ENCODE results near the gene C1orf210.

The C1orf210 gene

DNA sequence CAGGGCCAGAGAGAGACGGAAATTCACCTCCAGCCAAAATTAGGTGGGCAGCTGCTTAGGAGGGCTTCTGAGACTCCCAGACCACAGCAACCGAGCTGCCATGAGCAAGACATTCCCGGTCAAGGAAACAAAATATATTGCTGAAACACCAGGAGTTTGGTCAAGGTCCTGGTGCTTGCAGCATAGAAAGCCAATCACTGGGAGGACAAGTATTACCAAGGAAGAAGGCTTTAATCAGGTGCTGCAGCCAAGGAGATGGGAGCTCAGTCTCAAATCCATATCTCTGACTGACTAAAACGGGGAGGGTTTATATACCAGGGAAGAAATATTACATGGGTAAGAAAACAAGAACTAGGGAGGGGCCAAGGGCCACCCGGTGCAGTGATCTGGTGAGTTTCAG is 34.4 kb downstream of the C1orf210 start:
- Histone ChIP-seq H3K9ac (no peak overlapping the region), H3K79me2 (ENCODE audit: insufficient read depth, low read depth) (no peaks in the 10 kb centered on the region), H3K4me2 (no peak overlapping the region), H3K27ac (no peak overlapping the region), H3K36me3 (ENCODE audit: insufficient read depth) (no peaks in the 10 kb centered on the region), H3K27me3 (ENCODE audit: insufficient read depth, low read depth) (no peaks in the 10 kb centered on the region), H3K4me3 (IDR thresholded peaks at IDR 0.05; ENCODE audit: insufficient read depth, low read depth, low read length) (no peak overlapping the region), H2AFZ (ENCODE audit: low read depth) (no peak overlapping the region), H3K4me1 (ENCODE audit: low read depth, poor library complexity, severe bottlenecking) (no peaks in the 10 kb centered on the region), H4K20me1 (ENCODE audit: insufficient read depth) (no peaks in the 10 kb centered on the region)
- TF ChIP-seq, protein P1, sequence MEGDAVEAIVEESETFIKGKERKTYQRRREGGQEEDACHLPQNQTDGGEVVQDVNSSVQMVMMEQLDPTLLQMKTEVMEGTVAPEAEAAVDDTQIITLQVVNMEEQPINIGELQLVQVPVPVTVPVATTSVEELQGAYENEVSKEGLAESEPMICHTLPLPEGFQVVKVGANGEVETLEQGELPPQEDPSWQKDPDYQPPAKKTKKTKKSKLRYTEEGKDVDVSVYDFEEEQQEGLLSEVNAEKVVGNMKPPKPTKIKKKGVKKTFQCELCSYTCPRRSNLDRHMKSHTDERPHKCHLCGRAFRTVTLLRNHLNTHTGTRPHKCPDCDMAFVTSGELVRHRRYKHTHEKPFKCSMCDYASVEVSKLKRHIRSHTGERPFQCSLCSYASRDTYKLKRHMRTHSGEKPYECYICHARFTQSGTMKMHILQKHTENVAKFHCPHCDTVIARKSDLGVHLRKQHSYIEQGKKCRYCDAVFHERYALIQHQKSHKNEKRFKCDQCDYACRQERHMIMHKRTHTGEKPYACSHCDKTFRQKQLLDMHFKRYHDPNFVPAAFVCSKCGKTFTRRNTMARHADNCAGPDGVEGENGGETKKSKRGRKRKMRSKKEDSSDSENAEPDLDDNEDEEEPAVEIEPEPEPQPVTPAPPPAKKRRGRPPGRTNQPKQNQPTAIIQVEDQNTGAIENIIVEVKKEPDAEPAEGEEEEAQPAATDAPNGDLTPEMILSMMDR (conservative IDR thresholded peaks at IDR 0.05; ENCODE audit: low read depth, low read length): no peak

DNA sequence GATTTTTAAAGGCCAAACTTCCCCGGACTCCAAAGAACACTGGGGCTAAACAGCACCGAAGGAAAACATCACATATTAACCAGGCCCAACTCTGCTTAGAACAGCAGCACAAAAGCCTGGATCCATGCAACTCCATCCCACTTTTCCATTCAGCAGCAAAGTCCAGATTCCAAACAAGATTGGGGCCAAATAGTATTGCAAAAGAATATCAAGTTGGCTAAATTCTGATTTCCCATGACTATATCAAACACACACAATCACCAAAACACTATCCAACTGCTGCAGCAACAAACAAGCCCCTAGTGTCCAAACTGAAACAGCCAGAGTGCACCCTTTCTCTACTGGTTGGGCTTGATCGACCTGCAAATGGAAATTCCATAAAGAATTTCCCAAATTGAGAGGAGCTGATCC is 35.0 kb downstream of the C1orf210 start:
- Histone ChIP-seq H4K20me1 (ENCODE audit: insufficient read depth) (no peaks in the 10 kb centered on the region), H2AFZ (ENCODE audit: low read depth) (no peak overlapping the region), H3K36me3 (ENCODE audit: insufficient read depth) (no peaks in the 10 kb centered on the region), H3K27ac (no peak overlapping the region), H3K4me2 (no peak overlapping the region), H3K4me1 (ENCODE audit: low read depth, poor library complexity, severe bottlenecking) (no peaks in the 10 kb centered on the region), H3K79me2 (ENCODE audit: insufficient read depth, low read depth) (no peaks in the 10 kb centered on the region), H3K9ac (no peak overlapping the region), H3K27me3 (ENCODE audit: insufficient read depth, low read depth) (no peaks in the 10 kb centered on the region), H3K4me3 (IDR thresholded peaks at IDR 0.05; ENCODE audit: insufficient read depth, low read depth, low read length) (no peak overlapping the region)
- TF ChIP-seq, protein P1 (conservative IDR thresholded peaks at IDR 0.05; ENCODE audit: low read depth, low read length): no peak

DNA sequence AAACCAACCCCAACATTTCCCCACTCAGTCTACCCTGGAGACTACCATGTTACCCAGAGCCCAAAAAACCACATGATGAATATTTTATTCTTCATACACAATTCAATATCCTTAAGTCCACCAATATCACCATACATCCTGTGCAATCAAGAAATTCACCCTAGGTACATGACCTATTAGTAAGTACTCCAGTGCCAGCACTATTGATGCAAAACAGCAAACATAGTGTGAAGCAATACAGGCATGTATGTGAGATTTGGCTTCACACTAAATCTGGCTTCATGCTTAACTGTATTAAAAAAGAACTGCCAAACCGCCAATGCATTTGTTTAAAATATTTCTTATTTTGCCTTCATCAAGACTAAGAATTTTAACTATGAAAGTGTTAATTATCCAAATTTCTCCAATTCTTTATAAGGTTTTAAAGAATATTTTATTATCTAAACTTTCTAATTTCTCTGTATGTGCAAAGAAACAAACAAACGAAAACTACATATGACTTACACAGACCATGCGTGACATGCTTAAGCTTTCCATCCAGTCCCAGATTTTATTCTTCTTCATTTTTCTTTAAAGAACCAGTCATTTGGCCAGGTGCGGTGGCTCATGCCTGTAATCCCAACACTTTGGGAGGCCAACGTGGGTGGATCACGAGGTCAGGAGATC is 38.0 kb downstream of the C1orf210 start:
- TF ChIP-seq, protein P1 (conservative IDR thresholded peaks at IDR 0.05; ENCODE audit: low read depth, low read length): no peak
- Histone ChIP-seq H3K4me2 (no peak overlapping the region), H3K36me3 (ENCODE audit: insufficient read depth) (no peaks in the 10 kb centered on the region), H3K9ac (no peak overlapping the region), H2AFZ (ENCODE audit: low read depth) (no peak overlapping the region), H3K27me3 (ENCODE audit: insufficient read depth, low read depth) (no peaks in the 10 kb centered on the region), H4K20me1 (ENCODE audit: insufficient read depth) (no peaks in the 10 kb centered on the region), H3K27ac (no peak overlapping the region), H3K4me1 (ENCODE audit: low read depth, poor library complexity, severe bottlenecking) (no peaks in the 10 kb centered on the region), H3K79me2 (ENCODE audit: insufficient read depth, low read depth) (no peaks in the 10 kb centered on the region), H3K4me3 (IDR thresholded peaks at IDR 0.05; ENCODE audit: insufficient read depth, low read depth, low read length) (no peak overlapping the region)

DNA sequence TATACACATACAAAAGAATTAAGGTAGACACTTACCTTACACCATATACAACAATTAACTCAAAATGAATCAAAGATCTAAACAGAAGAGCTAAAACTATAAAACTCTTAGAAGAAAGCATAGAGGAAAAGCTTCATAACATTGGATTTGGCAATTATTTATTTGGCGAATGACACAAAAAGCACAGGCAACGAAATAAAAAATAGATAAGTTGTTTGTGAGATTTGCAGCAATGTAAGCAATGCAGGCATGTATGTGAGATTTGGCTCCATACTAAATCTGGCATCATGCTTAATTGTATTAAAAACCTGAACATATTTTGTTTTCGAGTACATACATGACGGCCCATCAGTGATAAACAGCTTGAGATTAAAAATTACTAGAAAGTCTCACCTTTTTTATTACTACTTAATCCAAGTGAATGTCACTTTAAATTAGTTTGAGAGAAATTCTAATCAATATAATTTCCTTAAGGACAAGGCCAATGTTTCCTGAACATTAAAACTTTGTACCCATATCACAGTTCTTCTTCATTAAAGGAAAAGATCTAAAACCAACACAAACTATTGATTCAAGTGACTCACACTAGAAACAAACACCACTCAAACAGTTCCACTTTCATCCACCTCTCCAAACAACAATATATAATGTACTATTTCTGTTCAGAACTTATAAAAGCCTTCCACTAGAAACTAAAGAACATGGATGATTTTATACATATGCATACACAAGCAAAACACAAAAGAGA is 38.7 kb downstream of the C1orf210 start:
- H2AFZ ChIP-seq (ENCODE audit: low read depth): no peak overlapping the region
- H3K36me3 ChIP-seq (ENCODE audit: insufficient read depth): no peaks in the 10 kb centered on the region
- no peak overlapping the region for H3K4me3 ChIP-seq (IDR thresholded peaks at IDR 0.05; ENCODE audit: insufficient read depth, low read depth, low read length)
- no peak overlapping the region for H3K4me2 ChIP-seq
- no peak overlapping the region for H3K27ac ChIP-seq
- H3K27me3 ChIP-seq (ENCODE audit: insufficient read depth, low read depth): no peaks in the 10 kb centered on the region
- no peak overlapping the region for H3K9ac ChIP-seq
- H3K79me2 ChIP-seq (ENCODE audit: insufficient read depth, low read depth): no peaks in the 10 kb centered on the region
- H3K4me1 ChIP-seq (ENCODE audit: low read depth, poor library complexity, severe bottlenecking): no peaks in the 10 kb centered on the region
- TF ChIP-seq, protein P1 (conservative IDR thresholded peaks at IDR 0.05; ENCODE audit: low read depth, low read length): no peak
- H4K20me1 ChIP-seq (ENCODE audit: insufficient read depth): no peaks in the 10 kb centered on the region

Data from KMS-11 (cell line).